ENCODE data around the gene AOPEP. TPM values are rescaled to one million over a fixed set of nuclear protein-coding genes. Genes with fewer than 3 reads are reported as not detected.

AOPEP gene
- total RNA-seq, 1 donor from 2014 or later, result 24.8 TPM

- no peaks in the 10 kb centered on the region for H3K9me3 Mint-ChIP-seq
- TF ChIP-seq, protein P1, sequence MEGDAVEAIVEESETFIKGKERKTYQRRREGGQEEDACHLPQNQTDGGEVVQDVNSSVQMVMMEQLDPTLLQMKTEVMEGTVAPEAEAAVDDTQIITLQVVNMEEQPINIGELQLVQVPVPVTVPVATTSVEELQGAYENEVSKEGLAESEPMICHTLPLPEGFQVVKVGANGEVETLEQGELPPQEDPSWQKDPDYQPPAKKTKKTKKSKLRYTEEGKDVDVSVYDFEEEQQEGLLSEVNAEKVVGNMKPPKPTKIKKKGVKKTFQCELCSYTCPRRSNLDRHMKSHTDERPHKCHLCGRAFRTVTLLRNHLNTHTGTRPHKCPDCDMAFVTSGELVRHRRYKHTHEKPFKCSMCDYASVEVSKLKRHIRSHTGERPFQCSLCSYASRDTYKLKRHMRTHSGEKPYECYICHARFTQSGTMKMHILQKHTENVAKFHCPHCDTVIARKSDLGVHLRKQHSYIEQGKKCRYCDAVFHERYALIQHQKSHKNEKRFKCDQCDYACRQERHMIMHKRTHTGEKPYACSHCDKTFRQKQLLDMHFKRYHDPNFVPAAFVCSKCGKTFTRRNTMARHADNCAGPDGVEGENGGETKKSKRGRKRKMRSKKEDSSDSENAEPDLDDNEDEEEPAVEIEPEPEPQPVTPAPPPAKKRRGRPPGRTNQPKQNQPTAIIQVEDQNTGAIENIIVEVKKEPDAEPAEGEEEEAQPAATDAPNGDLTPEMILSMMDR (conservative IDR thresholded peaks at IDR 0.05), result no peak
- DNase-seq (ENCODE audit: low read depth, low spot score), result no peak
- peaks cover 16% of the 10 kb centered on the region for H3K36me3 Mint-ChIP-seq (ENCODE audit: low read depth)
- H3K4me3 Mint-ChIP-seq, result no peak overlapping the region
- peaks cover 20% of the 10 kb centered on the region for H3K4me1 Mint-ChIP-seq
- peak overlapping the region; percentile 41 for H3K27ac Mint-ChIP-seq (ENCODE audit: unreplicated experiment)
- no peaks in the 10 kb centered on the region for H3K27me3 Mint-ChIP-seq (ENCODE audit: low read depth)
Measured at GRCh38 chr9:95101326-95101725, 374.8 kb downstream of the AOPEP start.

- no peak overlapping the region for H3K4me3 Mint-ChIP-seq
- peaks cover 18% of the 10 kb centered on the region for H3K4me1 Mint-ChIP-seq
- TF ChIP-seq, protein P1 (conservative IDR thresholded peaks at IDR 0.05), result no peak
- no peak for DNase-seq (ENCODE audit: low read depth, low spot score)
- H3K27ac Mint-ChIP-seq (ENCODE audit: unreplicated experiment), result no peak overlapping the region
- no peaks in the 10 kb centered on the region for H3K9me3 Mint-ChIP-seq
- no peaks in the 10 kb centered on the region for H3K27me3 Mint-ChIP-seq (ENCODE audit: low read depth)
- H3K36me3 Mint-ChIP-seq (ENCODE audit: low read depth), result peaks cover 21% of the 10 kb centered on the region
Measured at GRCh38 chr9:95102001-95102433, 375.5 kb downstream of the AOPEP start.

GRCh38 chr9:95102572-95102971 is 376.1 kb downstream of the AOPEP start:
- Mint-ChIP-seq H3K4me3 (no peak overlapping the region), H3K36me3 (ENCODE audit: low read depth) (peaks cover 20% of the 10 kb centered on the region), H3K4me1 (peaks cover 22% of the 10 kb centered on the region), H3K27ac (ENCODE audit: unreplicated experiment) (no peak overlapping the region), H3K9me3 (no peaks in the 10 kb centered on the region), H3K27me3 (ENCODE audit: low read depth) (no peaks in the 10 kb centered on the region)
- TF ChIP-seq, protein P1 (conservative IDR thresholded peaks at IDR 0.05), result no peak
- no peak for DNase-seq (ENCODE audit: low read depth, low spot score)

DNA sequence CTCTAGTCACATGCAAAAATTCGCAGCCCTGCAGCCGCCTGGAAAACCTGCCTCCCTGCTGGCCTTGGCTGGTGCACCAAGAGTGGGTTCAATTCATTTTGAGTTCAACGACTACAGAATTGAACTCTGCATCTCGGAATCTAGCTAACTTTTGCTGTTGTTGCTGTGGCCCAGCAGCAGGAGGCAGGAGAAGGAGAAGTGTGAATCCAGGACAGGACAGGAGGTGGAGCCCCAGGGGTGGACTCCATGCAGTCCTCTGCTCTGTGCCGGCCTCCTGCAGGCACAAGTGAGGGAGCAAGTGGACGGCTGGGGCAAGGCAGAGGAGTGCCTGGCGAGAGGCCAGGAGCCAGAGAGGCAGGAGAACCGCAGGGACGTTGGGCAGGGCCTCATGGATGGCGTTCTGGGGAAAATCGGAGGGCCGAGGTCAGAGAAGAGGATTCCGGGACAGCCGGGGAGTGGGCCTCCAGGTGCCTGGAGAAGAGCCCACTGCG is 376.8 kb downstream of the AOPEP start:
- peaks cover 15% of the 10 kb centered on the region for H3K36me3 Mint-ChIP-seq (ENCODE audit: low read depth)
- DNase-seq (ENCODE audit: low read depth, low spot score), result no peak
- TF ChIP-seq, protein P1 (conservative IDR thresholded peaks at IDR 0.05), result no peak
- H3K4me1 Mint-ChIP-seq, result peaks cover 19% of the 10 kb centered on the region
- no peaks in the 10 kb centered on the region for H3K27me3 Mint-ChIP-seq (ENCODE audit: low read depth)
- H3K27ac Mint-ChIP-seq (ENCODE audit: unreplicated experiment), result peak overlapping the region; percentile 50
- H3K4me3 Mint-ChIP-seq, result no peak overlapping the region
- no peaks in the 10 kb centered on the region for H3K9me3 Mint-ChIP-seq

GRCh38 chr9:95103871-95104580 is 377.5 kb downstream of the AOPEP start:
- H3K27ac Mint-ChIP-seq (ENCODE audit: unreplicated experiment), result no peak overlapping the region
- peaks cover 13% of the 10 kb centered on the region for H3K36me3 Mint-ChIP-seq (ENCODE audit: low read depth)
- TF ChIP-seq, protein P1 (conservative IDR thresholded peaks at IDR 0.05), result no peak
- H3K4me3 Mint-ChIP-seq, result no peak overlapping the region
- H3K27me3 Mint-ChIP-seq (ENCODE audit: low read depth), result no peaks in the 10 kb centered on the region
- peaks cover 18% of the 10 kb centered on the region for H3K4me1 Mint-ChIP-seq
- no peak for DNase-seq (ENCODE audit: low read depth, low spot score)
- no peaks in the 10 kb centered on the region for H3K9me3 Mint-ChIP-seq
